Neural cell (in vitro differentiated cells): ENCODE measurements around the gene TNFSF9. TPM values are rescaled to one million over a fixed set of nuclear protein-coding genes. Genes with fewer than 3 reads are reported as not detected.

ENCODE experiments used
- H2AFZ ChIP-seq: fragments of 200-600, 300-800 bp; sonication (generic), shearing (Covaris generic); 2 replicates; pipeline ENCODE4 v1.6.0; 2014; ENCODE audit warnings: low read depth, mild to moderate bottlenecking, antibody characterized with exemption, low read length, moderate library complexity
- H3F3A ChIP-seq: fragments of 200-600 bp; shearing (Covaris generic); 2 replicates; pipeline ENCODE4 v1.6.1; 2016; ENCODE audit warnings: mild to moderate bottlenecking, moderate library complexity, mixed read lengths, antibody characterized with exemption, low read length; ENCODE audit not compliant: insufficient read depth, poor library complexity, severe bottlenecking
- H3K27ac ChIP-seq: fragments of 200-600, 300-800 bp; sonication (generic), shearing (Covaris generic); 2 replicates; pipeline ENCODE4 v1.5.1; 2014; ENCODE audit warnings: mild to moderate bottlenecking, low read length, moderate library complexity
- H3K27me3 ChIP-seq: fragments of 300-800, 200-600 bp; sonication (generic), shearing (Covaris generic); 2 replicates; pipeline ENCODE4 v1.6.0; 2014; ENCODE audit warnings: mild to moderate bottlenecking, low read depth, low read length, moderate library complexity; ENCODE audit not compliant: insufficient read depth
- H3K36me3 ChIP-seq: fragments of 300-800, 200-600 bp; sonication (generic), shearing (Covaris generic); 2 replicates; pipeline ENCODE4 v1.5.1; 2014; ENCODE audit warnings: mild to moderate bottlenecking, antibody characterized with exemption, low read length, moderate library complexity; ENCODE audit not compliant: insufficient read depth
- H3K4me2 ChIP-seq: fragments of 300-800, 200-600 bp; sonication (generic), shearing (Covaris generic); 2 replicates; pipeline ENCODE4 v1.6.0; 2014; ENCODE audit warnings: mild to moderate bottlenecking, low read length
- H3K4me3 ChIP-seq: fragments of 300-800, 200-600 bp; sonication (generic), shearing (Covaris generic); 2 replicates; pipeline ENCODE4 v1.5.1; 2014; ENCODE audit warnings: mild to moderate bottlenecking, low read length, moderate library complexity
- H3K79me2 ChIP-seq: fragments of 200-600 bp; shearing (Covaris generic); replicated peaks from 2 replicates; pipeline ENCODE4 v1.6.0; 2014; ENCODE audit warnings: mild to moderate bottlenecking, low read length, moderate library complexity; ENCODE audit not compliant: insufficient read depth
- H3K9ac ChIP-seq: fragments of 300-800, 200-600 bp; sonication (generic), shearing (Covaris generic); 2 replicates; pipeline ENCODE4 v1.6.1; 2016; ENCODE audit warnings: mild to moderate bottlenecking, low read length, mixed read lengths
- H3K9me2 ChIP-seq: fragments of 200-600 bp; shearing (Covaris generic); 2 replicates; pipeline ENCODE4 v1.6.1; 2016; ENCODE audit warnings: mild to moderate bottlenecking, low read length, mixed read lengths; ENCODE audit not compliant: insufficient read depth
- H3K9me3 ChIP-seq: fragments of 200-600, 300-800 bp; sonication (generic), shearing (Covaris generic); 2 replicates; pipeline ENCODE4 v1.6.1; 2016; ENCODE audit warnings: mild to moderate bottlenecking, mixed run types, low read length, moderate library complexity, mixed read lengths
- H4K20me1 ChIP-seq: fragments of 200-600 bp; shearing (Covaris generic); 2 replicates; pipeline ENCODE4 v1.6.1; 2016; ENCODE audit warnings: mild to moderate bottlenecking, mixed run types; ENCODE audit not compliant: insufficient read depth
- EP300 ChIP-seq: fragments of 450-650 bp; conservative IDR thresholded peaks from 2 replicates; pipeline ENCODE4 v1.6.1; 2014; ENCODE audit warnings: antibody characterized with exemption, mild to moderate bottlenecking, moderate library complexity; ENCODE audit not compliant: poor library complexity, severe bottlenecking
- EZH2 ChIP-seq: fragments of 200-600, 300-800 bp; shearing (Covaris generic), sonication (generic); IDR thresholded peaks from 2 replicates; pipeline ENCODE4 v1.6.1; 2014; ENCODE audit warnings: antibody characterized with exemption, low read length, borderline replicate concordance, mild to moderate bottlenecking; ENCODE audit not compliant: insufficient read depth, poor library complexity, severe bottlenecking
- MXI1 ChIP-seq: fragments of 450-650 bp; conservative IDR thresholded peaks from 2 replicates; pipeline ENCODE4 v1.6.1; 2014; ENCODE audit warnings: antibody characterized with exemption, mild to moderate bottlenecking; ENCODE audit not compliant: poor library complexity, severe bottlenecking
- POLR2AphosphoS5 ChIP-seq: IDR thresholded peaks from 2 replicates; pipeline ENCODE4 v1.6.1; 2012
- RAD21 ChIP-seq: fragments of 450-650 bp; conservative IDR thresholded peaks from 2 replicates; pipeline ENCODE4 v1.6.1; 2014; ENCODE audit warnings: antibody characterized with exemption, mild to moderate bottlenecking, moderate library complexity
- SMC3 ChIP-seq: fragments of 450-650 bp; conservative IDR thresholded peaks from 2 replicates; pipeline ENCODE4 v1.6.1; 2014; ENCODE audit warnings: antibody characterized with exemption, mild to moderate bottlenecking, moderate library complexity; ENCODE audit not compliant: poor library complexity
- TAF1 ChIP-seq: IDR thresholded peaks from 2 replicates; pipeline ENCODE4 v1.6.1; 2012; ENCODE audit warnings: low read depth
- polyA plus RNA-seq: library from polyadenylated mRNA; depleted of rRNA; stranded (reverse); fragments of >200 nt; gene quantifications from 2 replicates; pipeline ENCODE4 v1.2.3, GENCODE V29; 2014
- TF ChIP-seq, protein P1 (sequence below): fragments of 450-650 bp; IDR thresholded peaks from 2 replicates; pipeline ENCODE4 v1.5.1; 2014; ENCODE audit warnings: antibody characterized with exemption, mild to moderate bottlenecking, moderate library complexity; ENCODE audit not compliant: poor library complexity, severe bottlenecking
- TF ChIP-seq, protein P2 (sequence below): IDR thresholded peaks from 2 replicates; pipeline ENCODE4 v1.6.1; 2012; ENCODE audit warnings: borderline replicate concordance

TNFSF9 gene
- polyA plus RNA-seq, 1 donor from 2014 or later: 1.3 TPM

DNA sequence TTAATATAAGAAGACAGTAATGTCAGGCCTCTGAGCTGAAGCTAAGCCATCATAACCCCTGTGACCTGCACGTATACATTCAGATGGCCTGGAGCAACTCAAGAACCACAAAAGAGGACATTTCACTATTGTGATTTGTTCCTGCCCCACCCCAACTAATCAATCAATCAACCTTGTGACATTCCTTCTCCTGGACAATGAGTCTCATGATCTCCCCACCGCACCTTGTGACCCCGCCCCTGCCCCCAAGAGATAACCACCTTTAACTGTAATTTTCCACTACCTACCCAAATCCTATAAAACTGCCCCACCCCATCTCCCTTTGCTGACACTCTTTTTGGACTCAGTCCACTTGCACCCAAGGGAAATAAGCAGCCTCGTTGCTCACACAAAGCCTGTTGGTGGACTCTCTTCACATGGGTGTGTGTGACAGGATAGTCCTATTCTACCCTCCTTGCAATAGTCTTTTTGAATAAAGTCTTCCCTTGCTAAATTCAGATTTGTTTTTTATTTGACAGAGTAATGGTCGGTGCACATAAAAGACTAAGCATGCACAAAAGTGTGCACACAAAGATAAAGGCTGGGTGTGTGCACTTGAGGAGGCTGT is 46.1 kb downstream of the TNFSF9 start:
- H3F3A ChIP-seq: no peaks in the 10 kb centered on the region
- H3K4me3 ChIP-seq: no peak overlapping the region
- no peaks in the 10 kb centered on the region for H4K20me1 ChIP-seq
- no peaks in the 10 kb centered on the region for H3K36me3 ChIP-seq
- H3K9me3 ChIP-seq: no peaks in the 10 kb centered on the region
- TF ChIP-seq, protein P1, sequence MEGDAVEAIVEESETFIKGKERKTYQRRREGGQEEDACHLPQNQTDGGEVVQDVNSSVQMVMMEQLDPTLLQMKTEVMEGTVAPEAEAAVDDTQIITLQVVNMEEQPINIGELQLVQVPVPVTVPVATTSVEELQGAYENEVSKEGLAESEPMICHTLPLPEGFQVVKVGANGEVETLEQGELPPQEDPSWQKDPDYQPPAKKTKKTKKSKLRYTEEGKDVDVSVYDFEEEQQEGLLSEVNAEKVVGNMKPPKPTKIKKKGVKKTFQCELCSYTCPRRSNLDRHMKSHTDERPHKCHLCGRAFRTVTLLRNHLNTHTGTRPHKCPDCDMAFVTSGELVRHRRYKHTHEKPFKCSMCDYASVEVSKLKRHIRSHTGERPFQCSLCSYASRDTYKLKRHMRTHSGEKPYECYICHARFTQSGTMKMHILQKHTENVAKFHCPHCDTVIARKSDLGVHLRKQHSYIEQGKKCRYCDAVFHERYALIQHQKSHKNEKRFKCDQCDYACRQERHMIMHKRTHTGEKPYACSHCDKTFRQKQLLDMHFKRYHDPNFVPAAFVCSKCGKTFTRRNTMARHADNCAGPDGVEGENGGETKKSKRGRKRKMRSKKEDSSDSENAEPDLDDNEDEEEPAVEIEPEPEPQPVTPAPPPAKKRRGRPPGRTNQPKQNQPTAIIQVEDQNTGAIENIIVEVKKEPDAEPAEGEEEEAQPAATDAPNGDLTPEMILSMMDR: no peak
- TF ChIP-seq TAF1 (no peak), RAD21 (no peak), MXI1 (no peak), EZH2 (no peak), EP300 (no peak), SMC3 (no peak), POLR2AphosphoS5 (no peak)
- TF ChIP-seq, protein P2, sequence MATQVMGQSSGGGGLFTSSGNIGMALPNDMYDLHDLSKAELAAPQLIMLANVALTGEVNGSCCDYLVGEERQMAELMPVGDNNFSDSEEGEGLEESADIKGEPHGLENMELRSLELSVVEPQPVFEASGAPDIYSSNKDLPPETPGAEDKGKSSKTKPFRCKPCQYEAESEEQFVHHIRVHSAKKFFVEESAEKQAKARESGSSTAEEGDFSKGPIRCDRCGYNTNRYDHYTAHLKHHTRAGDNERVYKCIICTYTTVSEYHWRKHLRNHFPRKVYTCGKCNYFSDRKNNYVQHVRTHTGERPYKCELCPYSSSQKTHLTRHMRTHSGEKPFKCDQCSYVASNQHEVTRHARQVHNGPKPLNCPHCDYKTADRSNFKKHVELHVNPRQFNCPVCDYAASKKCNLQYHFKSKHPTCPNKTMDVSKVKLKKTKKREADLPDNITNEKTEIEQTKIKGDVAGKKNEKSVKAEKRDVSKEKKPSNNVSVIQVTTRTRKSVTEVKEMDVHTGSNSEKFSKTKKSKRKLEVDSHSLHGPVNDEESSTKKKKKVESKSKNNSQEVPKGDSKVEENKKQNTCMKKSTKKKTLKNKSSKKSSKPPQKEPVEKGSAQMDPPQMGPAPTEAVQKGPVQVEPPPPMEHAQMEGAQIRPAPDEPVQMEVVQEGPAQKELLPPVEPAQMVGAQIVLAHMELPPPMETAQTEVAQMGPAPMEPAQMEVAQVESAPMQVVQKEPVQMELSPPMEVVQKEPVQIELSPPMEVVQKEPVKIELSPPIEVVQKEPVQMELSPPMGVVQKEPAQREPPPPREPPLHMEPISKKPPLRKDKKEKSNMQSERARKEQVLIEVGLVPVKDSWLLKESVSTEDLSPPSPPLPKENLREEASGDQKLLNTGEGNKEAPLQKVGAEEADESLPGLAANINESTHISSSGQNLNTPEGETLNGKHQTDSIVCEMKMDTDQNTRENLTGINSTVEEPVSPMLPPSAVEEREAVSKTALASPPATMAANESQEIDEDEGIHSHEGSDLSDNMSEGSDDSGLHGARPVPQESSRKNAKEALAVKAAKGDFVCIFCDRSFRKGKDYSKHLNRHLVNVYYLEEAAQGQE: no peak
- no peaks in the 10 kb centered on the region for H3K79me2 ChIP-seq
- no peak overlapping the region for H3K27ac ChIP-seq
- no peak overlapping the region for H3K4me2 ChIP-seq
- H3K9me2 ChIP-seq: no peaks in the 10 kb centered on the region
- no peak overlapping the region for H2AFZ ChIP-seq
- H3K9ac ChIP-seq: no peak overlapping the region
- H3K27me3 ChIP-seq: no peaks in the 10 kb centered on the region

DNA sequence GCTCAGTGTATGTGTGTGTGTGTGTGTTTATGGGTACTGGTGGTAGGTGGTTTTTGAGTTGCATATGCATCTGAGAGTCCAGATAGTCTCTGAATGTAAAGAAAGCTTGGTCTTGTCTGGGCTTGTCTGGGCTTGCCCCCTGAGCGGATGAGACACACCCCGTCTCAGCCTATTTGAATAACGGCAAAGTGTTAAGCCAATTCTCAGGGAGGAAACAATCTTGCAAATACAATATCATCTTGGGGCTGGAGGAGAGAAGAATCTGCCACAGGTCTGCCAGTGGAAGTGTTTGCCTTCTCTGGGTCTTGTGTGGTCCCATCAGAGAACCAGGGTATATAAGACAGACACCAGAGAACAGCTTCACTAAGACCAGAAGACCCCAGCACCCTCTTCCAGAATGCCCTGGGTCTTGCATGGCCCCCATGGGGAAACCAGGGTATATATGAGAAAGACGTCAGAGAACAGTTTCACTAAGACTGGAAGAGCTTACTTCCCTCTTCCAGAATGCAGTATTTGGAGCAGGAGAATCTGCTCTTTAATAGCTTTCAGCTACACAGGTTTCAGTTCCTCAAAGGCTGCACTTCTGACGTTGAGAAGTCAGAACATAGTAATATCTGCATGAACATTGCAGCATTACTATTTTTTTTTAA is 46.8 kb downstream of the TNFSF9 start:
- Histone ChIP-seq H3K79me2 (no peaks in the 10 kb centered on the region), H3F3A (no peaks in the 10 kb centered on the region), H3K9me3 (no peaks in the 10 kb centered on the region), H3K4me3 (no peak overlapping the region), H4K20me1 (no peaks in the 10 kb centered on the region), H3K27me3 (no peaks in the 10 kb centered on the region), H3K36me3 (no peaks in the 10 kb centered on the region), H3K4me2 (no peak overlapping the region), H3K27ac (no peak overlapping the region), H2AFZ (no peak overlapping the region), H3K9ac (no peak overlapping the region), H3K9me2 (no peaks in the 10 kb centered on the region)
- TF ChIP-seq SMC3 (no peak), RAD21 (no peak), MXI1 (no peak), EP300 (no peak), TAF1 (no peak), EZH2 (no peak), POLR2AphosphoS5 (no peak)
- TF ChIP-seq, protein P1: no peak
- TF ChIP-seq, protein P2: no peak
